IPS-18a (cell line): ENCODE results near the gene ATXN1.

Source experiments
- H3K27ac ChIP-seq: one replicate; pipeline ENCODE4 v1.5.1; 2013; ENCODE audit warnings: low read length
- H3K27me3 ChIP-seq: one replicate; pipeline ENCODE4 v1.6.1; 2013; ENCODE audit warnings: mild to moderate bottlenecking, low read length; ENCODE audit not compliant: control insufficient read depth, insufficient read depth
- H3K36me3 ChIP-seq: one replicate; pipeline ENCODE4 v1.6.1; 2013; ENCODE audit warnings: low read depth, low read length; ENCODE audit not compliant: control insufficient read depth
- H3K4me1 ChIP-seq: one replicate; pipeline ENCODE4 v1.6.1; 2013; ENCODE audit warnings: low read depth, low read length; ENCODE audit not compliant: control insufficient read depth
- H3K4me3 ChIP-seq: one replicate; pipeline ENCODE4 v1.5.1; 2013; ENCODE audit warnings: low read length
- H3K9ac ChIP-seq: one replicate; pipeline ENCODE4 v1.6.1; 2013; ENCODE audit warnings: mild to moderate bottlenecking, low read length, moderate library complexity
- H3K9me3 ChIP-seq: one replicate; pipeline ENCODE4 v1.6.1; 2013; ENCODE audit warnings: low read depth, low read length; ENCODE audit not compliant: control insufficient read depth

The ATXN1 gene

DNA sequence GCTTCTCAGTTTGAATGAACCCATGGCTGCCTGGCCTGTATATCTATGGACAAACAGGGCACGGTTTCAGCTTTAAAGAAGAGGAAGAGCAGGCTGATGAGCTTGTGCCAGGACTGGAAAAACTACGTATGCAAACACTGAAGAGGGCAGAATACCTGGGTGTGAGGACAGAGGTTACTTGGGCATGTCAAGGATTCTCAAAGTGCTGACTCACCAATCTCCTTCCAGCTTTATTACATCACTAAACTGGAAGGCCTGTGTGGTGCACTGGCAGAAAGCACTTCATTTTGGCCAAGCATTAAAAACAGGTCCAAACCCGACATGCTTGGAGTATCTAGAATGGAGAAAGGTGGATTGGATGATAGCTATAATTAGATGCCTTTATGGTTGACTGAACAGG is 427.7 kb downstream of the ATXN1 start:
- H3K9ac ChIP-seq: no peak overlapping the region
- H3K4me3 ChIP-seq: no peak overlapping the region
- no peaks in the 10 kb centered on the region for H3K36me3 ChIP-seq
- H3K9me3 ChIP-seq: no peaks in the 10 kb centered on the region
- H3K4me1 ChIP-seq: peaks cover 5% of the 10 kb centered on the region
- H3K27me3 ChIP-seq: no peaks in the 10 kb centered on the region
- no peak overlapping the region for H3K27ac ChIP-seq

DNA sequence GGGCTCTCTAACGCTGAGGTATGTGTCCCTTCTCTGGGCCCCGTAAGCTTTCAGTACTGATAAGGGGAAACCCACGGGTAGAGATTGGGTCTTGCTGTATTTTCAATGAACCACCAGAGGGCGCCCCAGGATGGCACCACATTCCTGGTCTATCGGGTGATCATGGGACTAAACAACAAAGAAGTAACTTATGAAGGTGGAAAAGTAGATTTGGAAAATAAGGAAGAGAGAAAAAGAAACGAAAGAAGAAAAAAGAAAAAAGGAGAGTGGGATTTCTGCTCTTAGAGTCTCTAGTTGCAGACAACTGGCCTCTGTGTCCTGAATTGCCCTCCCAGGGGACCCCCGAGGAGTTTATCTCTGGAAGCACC is 429.1 kb downstream of the ATXN1 start:
- no peaks in the 10 kb centered on the region for H3K36me3 ChIP-seq
- no peak overlapping the region for H3K27ac ChIP-seq
- H3K4me3 ChIP-seq: peak overlapping the region; percentile 6
- H3K9me3 ChIP-seq: no peaks in the 10 kb centered on the region
- H3K27me3 ChIP-seq: no peaks in the 10 kb centered on the region
- H3K4me1 ChIP-seq: peaks cover 5% of the 10 kb centered on the region
- no peak overlapping the region for H3K9ac ChIP-seq

DNA sequence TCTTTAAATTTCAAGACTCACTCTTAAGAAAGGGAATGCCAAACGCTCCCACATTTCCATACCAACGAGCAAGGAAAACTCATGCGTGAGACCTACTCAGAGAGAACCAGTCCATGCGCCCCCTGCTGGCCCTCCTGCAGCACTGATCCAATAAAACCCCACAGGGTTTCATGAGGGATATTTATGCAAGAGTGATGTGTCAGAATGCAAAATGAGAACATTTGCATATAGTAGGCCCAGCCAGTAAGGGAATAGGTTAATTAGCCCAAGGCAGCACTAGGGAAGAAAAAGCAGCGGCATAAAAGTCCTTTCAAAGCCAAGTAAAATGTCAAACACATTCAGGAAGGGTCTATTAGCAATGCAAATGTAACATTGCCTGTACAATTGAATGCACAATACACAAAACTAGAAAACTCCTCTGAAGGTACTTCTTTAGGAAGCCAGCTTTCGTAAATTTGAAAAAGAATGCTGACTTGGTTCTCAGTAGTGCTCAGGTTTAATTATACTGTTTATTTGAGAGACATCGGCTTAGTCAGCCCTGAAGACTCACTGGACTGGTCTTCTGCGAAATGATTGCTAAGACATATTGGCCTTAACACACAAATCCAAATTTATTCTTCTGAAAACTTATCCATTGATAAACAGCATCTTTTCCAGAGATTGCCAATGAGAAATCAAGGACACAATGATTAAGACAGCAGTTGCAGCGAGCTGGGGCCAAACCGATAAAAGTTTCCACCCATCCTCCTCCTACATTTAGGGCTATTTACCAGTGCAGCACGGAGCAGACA is 429.7 kb downstream of the ATXN1 start:
- peaks cover 5% of the 10 kb centered on the region for H3K4me1 ChIP-seq
- H3K27ac ChIP-seq: no peak overlapping the region
- no peak overlapping the region for H3K9ac ChIP-seq
- H3K36me3 ChIP-seq: no peaks in the 10 kb centered on the region
- peak overlapping the region; percentile 6 for H3K4me3 ChIP-seq
- no peaks in the 10 kb centered on the region for H3K27me3 ChIP-seq
- H3K9me3 ChIP-seq: no peaks in the 10 kb centered on the region

DNA sequence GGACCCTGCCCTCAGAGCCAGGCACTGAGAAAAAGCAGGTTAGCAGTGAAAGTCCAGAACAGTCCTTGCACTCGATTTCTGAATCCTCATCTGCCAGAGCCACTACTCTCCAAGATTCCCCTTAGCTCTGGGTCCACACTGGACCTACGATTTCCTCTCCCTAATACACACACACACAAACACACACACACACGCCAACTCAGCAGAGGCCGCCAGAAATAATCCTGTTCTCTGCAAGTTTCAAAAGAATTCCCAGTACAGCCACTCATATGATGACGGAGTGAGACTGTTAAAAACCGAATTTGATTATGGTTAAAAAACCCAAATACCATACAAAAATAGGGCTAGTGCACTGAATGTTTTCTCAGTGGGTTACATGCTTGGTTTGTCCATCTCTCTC is 432.0 kb downstream of the ATXN1 start:
- H3K27ac ChIP-seq: no peak overlapping the region
- no peaks in the 10 kb centered on the region for H3K27me3 ChIP-seq
- H3K9me3 ChIP-seq: no peaks in the 10 kb centered on the region

DNA sequence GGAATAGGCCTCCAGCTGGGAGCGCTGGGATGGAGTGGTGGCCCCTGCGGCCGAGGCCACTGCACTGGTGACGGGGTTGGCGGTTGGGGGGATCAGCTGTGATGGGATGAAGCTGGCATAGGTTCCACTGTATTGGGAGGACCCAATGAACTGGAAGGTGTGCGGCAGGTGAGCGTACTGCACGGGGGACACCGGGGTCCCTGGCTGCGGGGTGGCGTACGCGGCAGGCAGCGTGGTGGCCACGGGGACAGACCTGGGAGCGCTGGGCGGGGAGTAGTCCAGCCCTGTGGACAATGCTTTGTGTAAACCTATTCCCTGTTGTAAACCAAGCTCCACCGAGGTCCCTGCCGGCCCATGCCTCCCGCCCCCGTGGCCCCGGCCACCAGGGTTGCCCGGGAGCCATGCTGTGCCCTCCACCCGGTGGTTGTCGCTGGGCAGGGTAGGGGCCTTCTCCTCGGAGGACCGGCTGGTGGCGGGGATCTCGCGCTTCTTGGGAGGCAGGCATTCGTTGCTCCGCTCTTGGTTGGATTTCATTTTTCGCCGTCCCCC is 433.4 kb downstream of the ATXN1 start:
- Histone ChIP-seq H3K27me3 (no peaks in the 10 kb centered on the region), H3K4me1 (peaks cover 15% of the 10 kb centered on the region), H3K4me3 (no peak overlapping the region), H3K9ac (no peak overlapping the region), H3K27ac (no peak overlapping the region), H3K36me3 (no peaks in the 10 kb centered on the region), H3K9me3 (no peaks in the 10 kb centered on the region)

More for the DNA sequence above, 432.0 kb downstream of the ATXN1 start:
- Histone ChIP-seq H3K9ac (no peak overlapping the region), H3K4me1 (peaks cover 11% of the 10 kb centered on the region), H3K4me3 (no peak overlapping the region), H3K36me3 (no peaks in the 10 kb centered on the region)

DNA sequence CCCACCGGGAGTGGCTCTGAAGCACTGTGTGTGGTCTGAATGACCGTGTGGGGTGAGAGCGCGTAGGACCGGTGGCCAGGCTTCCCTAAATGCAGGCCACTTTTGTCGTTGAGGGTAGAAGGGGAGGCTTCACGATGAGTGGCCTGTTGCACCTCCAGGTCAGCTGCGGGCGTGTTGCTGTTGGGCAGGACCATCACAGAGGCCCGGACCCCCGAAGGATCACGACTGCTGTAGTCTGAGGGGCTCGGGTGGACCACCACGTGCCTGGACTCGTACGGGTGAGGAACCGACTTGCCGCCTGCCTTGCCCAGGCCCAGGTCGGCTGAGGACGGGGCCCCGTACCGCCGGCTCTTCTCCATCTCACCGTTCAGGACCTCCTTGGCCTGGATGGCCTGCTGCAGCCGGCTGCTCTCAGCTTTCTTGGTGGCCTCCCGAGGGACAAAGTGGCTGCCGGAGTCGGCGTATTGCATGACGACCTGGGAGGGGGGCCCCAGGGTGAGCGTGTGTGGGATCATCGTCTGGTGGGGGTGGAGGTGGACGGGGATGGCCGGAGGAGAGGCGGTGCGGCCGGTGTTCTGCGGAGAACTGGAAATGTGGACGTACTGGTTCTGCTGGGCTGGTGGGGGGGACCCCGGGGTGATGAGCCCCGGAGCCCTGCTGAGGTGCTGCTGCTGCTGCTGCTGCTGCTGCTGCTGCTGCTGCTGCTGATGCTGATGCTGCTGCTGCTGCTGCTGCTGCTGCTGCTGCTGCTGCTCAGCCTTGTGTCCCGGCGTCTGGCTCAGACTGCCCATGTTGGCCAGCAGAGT is 434.1 kb downstream of the ATXN1 start:
- no peak overlapping the region for H3K27ac ChIP-seq

DNA sequence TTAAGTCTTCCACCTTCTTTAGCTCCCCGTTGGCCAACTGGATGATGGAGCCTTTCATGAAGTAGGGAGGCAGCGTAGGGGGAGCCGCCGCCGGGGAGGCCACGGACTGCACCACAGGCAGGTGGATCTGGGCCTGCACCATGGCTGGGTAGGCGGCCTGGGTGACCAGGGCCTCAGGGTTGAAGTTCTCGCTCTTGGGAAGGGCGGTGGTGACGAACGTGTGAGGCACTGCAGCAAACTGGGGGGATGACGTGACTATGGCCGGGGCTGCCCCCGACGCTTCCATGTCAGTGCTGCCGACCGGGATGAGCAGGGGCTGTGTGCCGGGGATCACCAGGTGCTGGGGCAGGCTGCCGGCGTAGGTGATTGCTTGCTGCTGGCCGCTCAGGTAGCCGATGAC is 434.7 kb downstream of the ATXN1 start:
- peaks cover 10% of the 10 kb centered on the region for H3K4me1 ChIP-seq
- no peak overlapping the region for H3K27ac ChIP-seq
- H3K36me3 ChIP-seq: no peaks in the 10 kb centered on the region
- no peak overlapping the region for H3K9ac ChIP-seq
- H3K4me3 ChIP-seq: no peak overlapping the region
- no peaks in the 10 kb centered on the region for H3K27me3 ChIP-seq
- no peaks in the 10 kb centered on the region for H3K9me3 ChIP-seq

More for the DNA sequence above, 434.1 kb downstream of the ATXN1 start:
- Histone ChIP-seq H3K27me3 (no peaks in the 10 kb centered on the region), H3K36me3 (no peaks in the 10 kb centered on the region), H3K9ac (no peak overlapping the region), H3K4me1 (peaks cover 15% of the 10 kb centered on the region), H3K9me3 (no peaks in the 10 kb centered on the region), H3K4me3 (no peak overlapping the region)

GRCh38 chr6:16324606-16325225 is 436.5 kb downstream of the ATXN1 start:
- no peaks in the 10 kb centered on the region for H3K36me3 ChIP-seq
- H3K9me3 ChIP-seq: no peaks in the 10 kb centered on the region
- H3K4me1 ChIP-seq: peaks cover 18% of the 10 kb centered on the region
- no peak overlapping the region for H3K9ac ChIP-seq
- H3K4me3 ChIP-seq: no peak overlapping the region
- H3K27me3 ChIP-seq: no peaks in the 10 kb centered on the region
- H3K27ac ChIP-seq: no peak overlapping the region

DNA sequence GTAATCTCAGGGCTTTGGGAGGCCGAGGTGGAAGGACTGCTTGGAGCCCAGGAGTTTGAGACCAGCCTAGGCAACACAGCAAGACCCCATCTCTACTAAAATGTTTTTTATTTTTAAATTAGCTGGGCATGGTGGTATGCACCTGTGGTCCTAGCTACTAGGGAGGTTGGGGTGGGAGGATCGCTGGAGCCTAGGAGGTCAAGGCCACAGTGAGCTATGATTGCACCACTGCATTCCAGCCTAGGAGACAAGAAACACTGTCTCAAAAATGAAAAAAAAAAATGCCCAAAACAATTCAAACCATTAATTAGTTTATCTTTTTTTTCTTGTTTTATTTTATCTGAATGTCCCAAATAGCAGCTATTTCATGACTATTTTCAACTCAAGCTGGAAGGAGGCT is 437.1 kb downstream of the ATXN1 start:
- Histone ChIP-seq H3K4me3 (no peak overlapping the region), H3K27me3 (no peaks in the 10 kb centered on the region), H3K27ac (no peak overlapping the region), H3K4me1 (peaks cover 18% of the 10 kb centered on the region), H3K9ac (no peak overlapping the region), H3K9me3 (no peaks in the 10 kb centered on the region), H3K36me3 (no peaks in the 10 kb centered on the region)

DNA sequence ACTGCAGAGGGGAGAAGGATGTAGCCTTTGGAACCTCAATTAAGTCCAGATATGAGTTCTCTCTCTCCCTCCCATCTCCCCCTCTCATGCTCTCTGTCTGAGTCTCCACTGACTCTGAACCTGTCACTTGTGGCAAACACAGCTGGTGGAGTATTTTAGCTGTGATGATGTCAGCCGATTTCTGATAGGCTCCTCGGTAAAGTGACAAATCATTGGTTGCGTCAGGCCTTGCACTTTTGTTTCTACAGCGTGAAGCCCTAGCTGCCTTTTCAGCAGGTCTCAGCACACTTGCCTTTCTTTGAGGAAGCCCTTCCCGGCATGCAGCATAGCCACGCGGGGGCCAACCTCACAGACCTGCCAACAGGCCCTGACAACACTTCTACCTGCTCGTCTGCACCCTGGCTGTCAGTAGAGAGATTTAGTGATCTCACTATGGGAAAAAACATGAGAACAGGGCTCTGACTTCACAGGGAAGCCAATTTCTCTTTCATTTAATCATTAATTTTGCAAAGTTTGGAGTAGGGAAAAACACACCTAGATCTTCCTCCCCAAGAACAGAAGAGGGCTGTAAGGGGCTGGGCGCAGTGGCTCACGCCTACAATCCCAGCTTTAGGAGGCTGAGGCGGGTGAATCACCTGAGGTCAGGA is 438.5 kb downstream of the ATXN1 start:
- no peaks in the 10 kb centered on the region for H3K36me3 ChIP-seq
- H3K9me3 ChIP-seq: no peaks in the 10 kb centered on the region
- H3K9ac ChIP-seq: no peak overlapping the region
- H3K27ac ChIP-seq: no peak overlapping the region
- H3K4me1 ChIP-seq: peaks cover 18% of the 10 kb centered on the region
- no peak overlapping the region for H3K4me3 ChIP-seq
- no peaks in the 10 kb centered on the region for H3K27me3 ChIP-seq

DNA sequence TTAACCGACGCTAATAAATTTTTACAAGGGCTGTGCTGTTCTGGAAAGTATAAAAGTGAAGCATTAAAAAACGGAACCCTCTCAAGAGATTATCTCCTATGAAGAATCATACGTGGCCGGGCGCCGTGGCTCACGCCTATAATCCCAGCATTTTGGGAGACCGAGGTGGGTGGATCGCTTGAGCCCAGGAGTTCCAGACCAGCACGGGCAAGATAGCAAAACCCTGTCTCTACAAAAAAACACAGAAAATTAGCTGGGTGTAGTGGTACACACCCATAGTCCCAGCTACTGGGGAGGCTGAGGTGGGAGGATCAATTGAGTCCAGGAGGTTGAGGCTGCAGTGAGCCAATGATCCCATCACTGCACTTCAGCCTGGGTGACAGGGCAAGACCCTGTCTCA is 439.4 kb downstream of the ATXN1 start:
- H3K36me3 ChIP-seq: no peaks in the 10 kb centered on the region
- H3K27ac ChIP-seq: no peak overlapping the region

More for the DNA sequence above, 439.4 kb downstream of the ATXN1 start:
- H3K4me1 ChIP-seq: peaks cover 21% of the 10 kb centered on the region
- no peak overlapping the region for H3K4me3 ChIP-seq
- no peaks in the 10 kb centered on the region for H3K27me3 ChIP-seq
- no peaks in the 10 kb centered on the region for H3K9me3 ChIP-seq
- no peak overlapping the region for H3K9ac ChIP-seq
